ENCODE measurements around the gene KRTAP5-7. TPM values are rescaled to one million over a fixed set of nuclear protein-coding genes. Genes with fewer than 3 reads are reported as not detected.

The KRTAP5-7 gene
- total RNA-seq, 2 donors from 2014 or later, result 0.17 to 0.24 TPM

DNA sequence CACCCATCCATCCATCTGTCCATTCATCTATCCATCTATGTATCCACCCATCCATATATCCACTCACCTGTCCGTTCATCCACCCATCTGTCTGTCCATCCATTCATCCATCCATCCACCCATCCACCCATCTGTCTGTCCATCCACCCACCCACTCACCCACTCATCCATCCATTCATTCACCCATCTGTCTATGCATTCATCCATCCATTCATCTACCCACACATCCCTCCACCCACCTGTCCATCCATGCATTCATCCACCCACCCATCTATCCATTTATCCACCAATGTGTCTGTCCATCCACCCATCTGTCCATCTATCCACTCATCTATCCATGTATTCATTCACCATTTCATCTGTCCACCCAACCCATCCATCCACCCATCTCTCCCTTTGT, 40.7 kb upstream of the KRTAP5-7 start:
- DNase-seq, result no peak
- intact Hi-C loops (cut with DNase I), result no loop called here
- no peaks in the 10 kb centered on the region for H3K9me3 ChIP-seq
- H3K4me3 ChIP-seq, result no peak overlapping the region
- TF ChIP-seq, protein P1, sequence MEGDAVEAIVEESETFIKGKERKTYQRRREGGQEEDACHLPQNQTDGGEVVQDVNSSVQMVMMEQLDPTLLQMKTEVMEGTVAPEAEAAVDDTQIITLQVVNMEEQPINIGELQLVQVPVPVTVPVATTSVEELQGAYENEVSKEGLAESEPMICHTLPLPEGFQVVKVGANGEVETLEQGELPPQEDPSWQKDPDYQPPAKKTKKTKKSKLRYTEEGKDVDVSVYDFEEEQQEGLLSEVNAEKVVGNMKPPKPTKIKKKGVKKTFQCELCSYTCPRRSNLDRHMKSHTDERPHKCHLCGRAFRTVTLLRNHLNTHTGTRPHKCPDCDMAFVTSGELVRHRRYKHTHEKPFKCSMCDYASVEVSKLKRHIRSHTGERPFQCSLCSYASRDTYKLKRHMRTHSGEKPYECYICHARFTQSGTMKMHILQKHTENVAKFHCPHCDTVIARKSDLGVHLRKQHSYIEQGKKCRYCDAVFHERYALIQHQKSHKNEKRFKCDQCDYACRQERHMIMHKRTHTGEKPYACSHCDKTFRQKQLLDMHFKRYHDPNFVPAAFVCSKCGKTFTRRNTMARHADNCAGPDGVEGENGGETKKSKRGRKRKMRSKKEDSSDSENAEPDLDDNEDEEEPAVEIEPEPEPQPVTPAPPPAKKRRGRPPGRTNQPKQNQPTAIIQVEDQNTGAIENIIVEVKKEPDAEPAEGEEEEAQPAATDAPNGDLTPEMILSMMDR (IDR thresholded peaks at IDR 0.05), result no peak
- no peaks in the 10 kb centered on the region for H3K27me3 ChIP-seq
- H3K36me3 ChIP-seq, result no peaks in the 10 kb centered on the region
- H3K9ac ChIP-seq (ENCODE audit: low read depth in 2 of 2, low read length in 2 of 2), result no peak overlapping the region
- no peaks in the 10 kb centered on the region for H3K4me1 ChIP-seq
- no peak overlapping the region for H3K27ac ChIP-seq

DNA sequence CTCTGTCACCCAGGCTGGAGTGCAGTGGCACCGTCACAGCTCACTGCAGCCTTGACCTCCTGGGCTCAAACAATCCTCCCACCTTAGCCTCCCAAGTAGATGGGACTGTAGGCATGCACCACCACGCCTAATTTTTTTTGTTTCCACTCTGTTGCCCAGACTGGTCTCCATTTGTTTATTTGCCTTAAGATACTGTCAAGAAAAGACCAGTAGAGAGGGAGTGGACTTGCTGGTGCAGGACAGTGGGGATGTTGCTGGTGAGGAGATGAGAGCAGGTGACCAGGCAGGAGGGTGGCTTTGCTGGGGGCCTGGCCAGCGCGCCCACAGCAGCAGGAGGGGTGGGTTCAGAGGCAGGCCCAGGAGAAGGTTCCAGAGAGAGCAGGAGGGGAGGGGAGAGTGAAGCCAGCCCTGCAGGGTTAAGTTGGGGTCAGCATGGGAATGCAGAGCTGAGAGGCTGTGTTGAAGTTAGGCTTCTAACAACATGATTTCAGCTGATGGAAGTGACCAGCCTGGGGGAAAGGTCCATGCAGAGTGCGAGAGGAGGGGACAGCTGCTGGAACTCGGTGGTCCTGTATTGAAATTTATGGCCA, 38.3 kb upstream of the KRTAP5-7 start:
- no peaks in the 10 kb centered on the region for H3K4me1 ChIP-seq
- DNase-seq, result no peak
- H3K36me3 ChIP-seq, result no peaks in the 10 kb centered on the region
- H3K9ac ChIP-seq (ENCODE audit: low read depth in 2 of 2, low read length in 2 of 2), result no peak overlapping the region
- no peak overlapping the region for H3K27ac ChIP-seq
- intact Hi-C loops (cut with DNase I), result no loop called here
- TF ChIP-seq, protein P1 (IDR thresholded peaks at IDR 0.05), result no peak
- no peaks in the 10 kb centered on the region for H3K27me3 ChIP-seq
- H3K4me3 ChIP-seq, result no peak overlapping the region
- H3K9me3 ChIP-seq, result no peaks in the 10 kb centered on the region

DNA sequence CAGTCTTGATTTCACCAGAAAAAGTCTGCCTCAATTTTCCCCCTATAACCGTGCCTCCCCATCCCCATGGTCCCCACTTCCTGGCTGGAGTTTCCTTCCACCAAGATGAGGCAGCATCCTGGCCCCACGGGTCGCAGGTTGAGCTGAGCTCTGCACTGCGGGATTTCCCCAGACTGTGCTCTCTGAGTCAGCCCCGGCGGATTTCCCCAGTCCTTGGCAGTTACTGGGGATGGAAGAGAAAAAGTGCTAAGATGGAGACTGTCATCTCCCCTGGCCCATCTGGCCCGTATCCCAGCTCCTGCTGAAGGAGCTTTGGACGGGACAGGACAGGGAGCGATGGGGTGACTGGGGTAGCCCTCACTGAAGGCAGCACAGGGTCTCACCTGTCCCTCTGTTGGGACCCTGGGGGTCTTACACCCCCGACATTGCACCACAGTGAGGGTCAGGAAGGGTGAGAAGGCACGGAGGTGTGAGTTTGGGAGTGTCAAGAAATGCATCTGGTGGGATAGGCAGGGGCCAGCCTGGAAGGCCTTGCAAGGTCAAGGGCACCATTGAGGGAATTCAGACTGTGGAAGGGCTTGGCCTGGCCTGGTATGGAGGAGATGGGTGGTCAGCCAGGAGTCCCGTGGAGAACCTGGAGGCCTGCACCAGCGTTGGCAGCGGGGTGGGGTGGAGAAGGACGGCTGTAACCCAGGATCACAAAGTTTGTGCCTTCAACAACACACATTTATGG, 37.6 kb upstream of the KRTAP5-7 start:
- DNase-seq, result no peak

DNA sequence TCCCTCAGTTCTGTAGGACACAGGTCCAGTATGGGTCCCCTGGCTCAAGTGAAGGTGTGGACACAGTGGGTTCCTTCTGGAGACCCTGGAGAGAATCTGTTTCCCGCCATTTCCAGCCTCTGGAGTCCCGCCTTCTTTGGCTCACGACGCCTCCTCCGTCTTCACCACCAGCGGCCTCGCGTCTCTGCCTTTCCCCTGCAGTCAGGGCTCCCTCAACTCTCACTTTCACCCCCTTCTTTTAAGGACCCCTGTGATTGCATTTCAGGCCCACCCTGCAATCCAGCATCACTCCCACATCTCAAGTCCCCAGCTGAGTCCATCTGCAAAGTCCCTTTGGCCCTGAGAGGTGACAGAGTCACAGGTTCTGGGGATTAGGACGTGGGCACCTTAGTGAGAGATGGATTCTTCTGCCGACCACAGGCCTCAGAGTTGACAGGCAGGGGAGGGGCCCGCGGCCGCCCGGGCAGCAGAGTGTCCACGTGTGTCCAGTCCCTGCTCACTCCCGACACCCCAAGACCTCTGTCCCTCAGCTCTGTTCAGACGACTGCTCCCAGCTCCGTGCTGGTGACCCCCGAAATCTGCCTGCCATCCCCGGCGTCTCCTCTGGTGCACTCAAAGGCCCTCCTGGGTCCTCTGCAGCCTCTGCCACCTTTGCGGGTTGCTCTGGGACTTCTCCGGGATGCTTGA, 36.9 kb upstream of the KRTAP5-7 start:
- Histone ChIP-seq H3K36me3 (no peaks in the 10 kb centered on the region), H3K27me3 (no peaks in the 10 kb centered on the region)
- no peak for DNase-seq

More for the DNA sequence above, 37.6 kb upstream of the KRTAP5-7 start:
- Histone ChIP-seq H3K36me3 (no peaks in the 10 kb centered on the region), H3K4me3 (no peak overlapping the region), H3K27me3 (no peaks in the 10 kb centered on the region), H3K9me3 (no peaks in the 10 kb centered on the region), H3K9ac (ENCODE audit: low read depth in 2 of 2, low read length in 2 of 2) (no peak overlapping the region), H3K27ac (no peak overlapping the region), H3K4me1 (no peaks in the 10 kb centered on the region)
- TF ChIP-seq, protein P1 (IDR thresholded peaks at IDR 0.05), result no peak
- intact Hi-C loops (cut with DNase I), result no loop called here

DNA sequence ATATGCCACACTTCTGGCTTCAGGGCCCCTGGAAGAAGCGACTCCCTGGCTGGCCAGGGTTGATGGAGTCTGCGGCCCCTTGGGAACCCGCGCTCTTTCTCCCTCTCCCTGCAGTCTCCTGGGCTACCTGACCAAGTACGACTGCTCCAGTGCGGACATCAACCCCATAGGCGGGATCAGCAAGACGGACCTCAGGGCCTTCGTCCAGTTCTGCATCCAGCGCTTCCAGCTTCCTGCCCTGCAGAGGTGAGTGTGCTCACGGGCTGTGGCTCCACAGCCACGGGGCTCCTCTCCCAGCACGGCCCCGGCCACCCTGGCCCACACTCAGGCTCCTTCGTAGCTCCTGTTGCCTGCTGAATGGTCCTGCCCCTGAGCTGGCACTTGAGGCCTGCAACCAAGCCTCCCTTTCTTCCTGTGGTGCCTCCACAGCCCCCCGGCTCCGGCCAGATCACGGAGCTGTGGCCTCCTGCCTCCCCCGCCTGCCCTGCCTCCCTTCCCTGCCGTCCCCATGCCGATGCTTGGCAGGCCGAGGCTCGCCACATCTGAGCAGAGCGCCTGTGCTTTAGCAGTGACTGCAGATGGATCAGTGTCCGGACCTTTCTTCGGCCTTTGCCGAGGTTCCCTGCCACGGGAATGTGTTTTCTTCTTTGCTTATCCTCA, 36.2 kb upstream of the KRTAP5-7 start:
- no peak overlapping the region for H3K9ac ChIP-seq (ENCODE audit: low read depth in 2 of 2, low read length in 2 of 2)
- H3K27ac ChIP-seq, result no peak overlapping the region
- H3K9me3 ChIP-seq, result no peaks in the 10 kb centered on the region
- H3K4me3 ChIP-seq, result no peak overlapping the region
- DNase-seq, result no peak
- TF ChIP-seq, protein P1 (IDR thresholded peaks at IDR 0.05), result no peak
- no peaks in the 10 kb centered on the region for H3K4me1 ChIP-seq
- H3K36me3 ChIP-seq, result no peaks in the 10 kb centered on the region
- no peaks in the 10 kb centered on the region for H3K27me3 ChIP-seq
- intact Hi-C loops (cut with DNase I), result no loop called here

More for the DNA sequence above, 36.9 kb upstream of the KRTAP5-7 start:
- Histone ChIP-seq H3K9ac (ENCODE audit: low read depth in 2 of 2, low read length in 2 of 2) (no peak overlapping the region), H3K27ac (no peak overlapping the region), H3K9me3 (no peaks in the 10 kb centered on the region), H3K4me1 (no peaks in the 10 kb centered on the region), H3K4me3 (no peak overlapping the region)
- intact Hi-C loops (cut with DNase I), result no loop called here
- TF ChIP-seq, protein P1 (IDR thresholded peaks at IDR 0.05), result no peak

All from colonic mucosa (tissue), 4 donors.